Panc1 (cell line): Measurements from ENCODE around the gene SNED1. TPM values are rescaled to one million over a fixed set of nuclear protein-coding genes. Genes with fewer than 3 reads are reported as not detected.
A peak's percentile ranks its signal among the peaks of the same experiment; 100 is the strongest.

ENCODE experiments used
- ATAC-seq: fragments of 200-7000 bp; cut with Tn5 transposase; 2 replicates; pipeline ENCODE4 v1.9.1; 2020; ENCODE audit warnings: mild to moderate bottlenecking, moderate library complexity
- BruUV-seq: library from RNA; stranded (reverse); fragments of 400-500 nt; replicated peaks from 2 replicates; lab custom pipeline; 2021; lab: Mats Ljungman, UMichigan
- CTCF ChIA-PET: fragments of 300-600 bp; sonication (Branson Sonifier 250); formaldehyde crosslinking; loops from one replicate; lab custom pipeline; 2022; ENCODE audit warnings: antibody characterized with exemption; lab: Charles Lee
- POLR2A ChIA-PET: fragments of 300-600 bp; sonication (Branson Sonifier 250); formaldehyde crosslinking; loops from one replicate; lab custom pipeline; 2022; ENCODE audit warnings: antibody characterized with exemption; lab: Charles Lee
- DNase-seq: peaks from one replicate; pipeline ENCODE4 v3.0.0-alpha.2; 2010; ENCODE audit warnings: low read depth, low spot score
- H3K27ac ChIP-seq: 2 replicates; pipeline ENCODE4 v1.5.1; 2011; ENCODE audit warnings: mild to moderate bottlenecking, low read length, inconsistent platforms
- H3K27me3 ChIP-seq: fragments of 200-500 bp; sonication (Bioruptor generic); 2 replicates; pipeline ENCODE4 v1.6.0; 2014; ENCODE audit warnings: low read length, inconsistent platforms; ENCODE audit not compliant: control insufficient read depth, insufficient read depth
- H3K36me3 ChIP-seq: fragments of 200-500 bp; sonication (Bioruptor generic); 2 replicates; pipeline ENCODE4 v1.5.1; 2014; ENCODE audit warnings: inconsistent platforms, mild to moderate bottlenecking, low read length, moderate library complexity; ENCODE audit not compliant: control insufficient read depth, insufficient read depth
- H3K4me1 ChIP-seq: 2 replicates; pipeline ENCODE4 v1.5.1; 2011; ENCODE audit warnings: inconsistent platforms, mild to moderate bottlenecking, low read length, moderate library complexity; ENCODE audit not compliant: control insufficient read depth, insufficient read depth
- H3K4me3 ChIP-seq, 2 experiments: 2 replicates each; pipeline ENCODE4 v1.5.1; 2011 to 2012; ENCODE audit warnings: low read depth in 2 of 2, low read length in 2 of 2, mild to moderate bottlenecking in 2 of 2, inconsistent platforms in 1 of 2, moderate library complexity in 1 of 2
- H3K9me3 ChIP-seq: fragments of 200-500 bp; sonication (Bioruptor generic); 2 replicates; pipeline ENCODE4 v1.5.1; 2014; ENCODE audit warnings: low read depth, mild to moderate bottlenecking, inconsistent platforms, low read length, moderate library complexity; ENCODE audit not compliant: control insufficient read depth, insufficient read depth
- CTCF ChIP-seq: fragments of 450-650 bp; IDR thresholded peaks from 2 replicates; pipeline ENCODE4 v1.5.1; 2017; ENCODE audit warnings: mild to moderate bottlenecking
- POLR2AphosphoS5 ChIP-seq: IDR thresholded peaks from 2 replicates; pipeline ENCODE4 v1.6.1; 2012; ENCODE audit warnings: mild to moderate bottlenecking, low read depth, low read length, moderate library complexity
- REST ChIP-seq, 2 experiments: IDR thresholded peaks; 2 replicates each; pipeline ENCODE4 v1.6.1; 2011 to 2012; ENCODE audit warnings: low read depth in 2 of 2, control low read depth in 1 of 2, low read length in 1 of 2, mild to moderate bottlenecking in 1 of 2, moderate library complexity in 1 of 2; ENCODE audit not compliant: insufficient read depth in 1 of 2
- SIN3A ChIP-seq: IDR thresholded peaks from 2 replicates; pipeline ENCODE4 v1.6.1; 2012; ENCODE audit warnings: low read depth, mild to moderate bottlenecking, low read length, moderate library complexity, borderline replicate concordance; ENCODE audit not compliant: insufficient read depth
- TCF7L2 ChIP-seq: IDR thresholded peaks from 2 replicates; pipeline ENCODE4 v1.6.1; 2011; ENCODE audit warnings: mild to moderate bottlenecking, low read depth, low read length, inconsistent platforms
- in situ Hi-C: cut with HindIII; loops from 2 replicates; pipeline ENCODE4 v1.10.0; 2016; ENCODE audit warnings: low sequenced_read_pairs, low pct_unique_long_range_greater_than_20kb
- intact Hi-C: fragments of 100-400 bp; cut with micrococcal nuclease; formaldehyde crosslinking; loops from one replicate; pipeline ENCODE4 v1.10.0; 2022; ENCODE audit not compliant: unreplicated experiment
- total RNA-seq: library from RNA; stranded (reverse); gene quantifications from one replicate; pipeline ENCODE4 v1.2.1, GENCODE V29; 2021; ENCODE audit not compliant: unreplicated experiment

SNED1 gene
- total RNA-seq, 1 experiment from 2014 or later: 11.0 TPM

- no TSS peak for BruUV-seq
- no peaks in the 10 kb centered on the region for H3K9me3 ChIP-seq
- H3K36me3 ChIP-seq: no peaks in the 10 kb centered on the region
- ChIA-PET CTCF (interaction anchor here (0.6 to 1.0 kb wide), 3 partner anchors 70 to 138 kb away, joined by 3 to 4 read pairs (median 4); no protein-coding TSS in a partner anchor), POLR2A (no interaction called here)
- in situ Hi-C loops (no loop called here), intact Hi-C loops (loop anchor here (2.0 kb wide), 1 partner anchor 75 kb away; no protein-coding TSS in a partner anchor)
- ATAC-seq (peak; percentile 81), DNase-seq (peak; percentile 20)
- no peaks in the 10 kb centered on the region for H3K27me3 ChIP-seq
- H3K4me1 ChIP-seq: peaks cover 18% of the 10 kb centered on the region
- TF ChIP-seq CTCF (peak; percentile 91), TCF7L2 (no peak), REST (IDR thresholded peaks at IDR 0.05; ENCODE audit: insufficient read depth in 1 of 2, low read depth in 2 of 2, low read length in 1 of 2) (no peak)
- H3K4me3 ChIP-seq: no peak overlapping the region
- no peak overlapping the region for H3K27ac ChIP-seq
Measured at GRCh38 chr2:240989451-240990265, 8.8 kb upstream of the SNED1 start.

- intact Hi-C loops: no loop called here
- H3K4me3 ChIP-seq: no peak overlapping the region
- in situ Hi-C loops: no loop called here
- DNase-seq (no peak), ATAC-seq (peak; percentile 1; the same call in 1 of the 2 replicates)
- no TSS peak for BruUV-seq
- TF ChIP-seq TCF7L2 (no peak), CTCF (no peak), REST (IDR thresholded peaks at IDR 0.05; ENCODE audit: insufficient read depth in 1 of 2, low read depth in 2 of 2, low read length in 1 of 2) (no peak), POLR2AphosphoS5 (no peak), SIN3A (no peak)
- CTCF ChIA-PET: interaction anchor here (1.0 kb wide), 1 partner anchor 139 kb away, joined by 4 read pairs; no protein-coding TSS in a partner anchor
- no peaks in the 10 kb centered on the region for H3K27me3 ChIP-seq
- no peaks in the 10 kb centered on the region for H3K36me3 ChIP-seq
- no peaks in the 10 kb centered on the region for H3K9me3 ChIP-seq
- H3K27ac ChIP-seq: no peak overlapping the region
- POLR2A ChIA-PET: no interaction called here
- peaks cover 18% of the 10 kb centered on the region for H3K4me1 ChIP-seq
Measured at GRCh38 chr2:240990266-240990529, 8.2 kb upstream of the SNED1 start.
